Retinal pigment epithelial cell (primary cell): ENCODE measurements around the gene CALR.
"Not testable (repeated sequence)": the region's sequence is repeated elsewhere in the genome, so short reads cannot be mapped to it uniquely, and the experiment has no call there.

ENCODE experiments used
- DNase-seq: peaks from one replicate; pipeline ENCODE4 v3.0.0-alpha.2; 2010; ENCODE audit warnings: low read depth
- H3K4me3 ChIP-seq: 2 replicates; pipeline ENCODE4 v1.5.1; 2011; ENCODE audit warnings: mild to moderate bottlenecking, low read length, control low read depth, moderate library complexity
- TF ChIP-seq, protein P1 (sequence below): conservative IDR thresholded peaks from 2 replicates; pipeline ENCODE4 v1.5.1; 2011; ENCODE audit warnings: low read depth, low read length, control low read depth, inconsistent platforms

CALR gene

GRCh38 chr19:12955996-12956395 lies 17.6 kb downstream of the CALR start:
- TF ChIP-seq, protein P1, sequence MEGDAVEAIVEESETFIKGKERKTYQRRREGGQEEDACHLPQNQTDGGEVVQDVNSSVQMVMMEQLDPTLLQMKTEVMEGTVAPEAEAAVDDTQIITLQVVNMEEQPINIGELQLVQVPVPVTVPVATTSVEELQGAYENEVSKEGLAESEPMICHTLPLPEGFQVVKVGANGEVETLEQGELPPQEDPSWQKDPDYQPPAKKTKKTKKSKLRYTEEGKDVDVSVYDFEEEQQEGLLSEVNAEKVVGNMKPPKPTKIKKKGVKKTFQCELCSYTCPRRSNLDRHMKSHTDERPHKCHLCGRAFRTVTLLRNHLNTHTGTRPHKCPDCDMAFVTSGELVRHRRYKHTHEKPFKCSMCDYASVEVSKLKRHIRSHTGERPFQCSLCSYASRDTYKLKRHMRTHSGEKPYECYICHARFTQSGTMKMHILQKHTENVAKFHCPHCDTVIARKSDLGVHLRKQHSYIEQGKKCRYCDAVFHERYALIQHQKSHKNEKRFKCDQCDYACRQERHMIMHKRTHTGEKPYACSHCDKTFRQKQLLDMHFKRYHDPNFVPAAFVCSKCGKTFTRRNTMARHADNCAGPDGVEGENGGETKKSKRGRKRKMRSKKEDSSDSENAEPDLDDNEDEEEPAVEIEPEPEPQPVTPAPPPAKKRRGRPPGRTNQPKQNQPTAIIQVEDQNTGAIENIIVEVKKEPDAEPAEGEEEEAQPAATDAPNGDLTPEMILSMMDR = no peak
- H3K4me3 ChIP-seq = peak overlapping the region; percentile 90
- no peak for DNase-seq

- TF ChIP-seq, protein P1 = no peak
- H3K4me3 ChIP-seq = peak within 1 kb of the TSS; percentile 90
- no peak for DNase-seq
Observed at GRCh38 chr19:12956446-12957388, 18.3 kb downstream of the CALR start, which contains the start of gene GADD45GIP1. Gene GADD45GIP1 (minus strand): TSS chr19:12957223. CDS start chr19:12957212, 11 bp downstream.

- peak overlapping the region; percentile 90 for H3K4me3 ChIP-seq
- DNase-seq = not testable (repeated sequence)
Observed at GRCh38 chr19:12957389-12957952, 19.1 kb downstream of the CALR start.

DNA sequence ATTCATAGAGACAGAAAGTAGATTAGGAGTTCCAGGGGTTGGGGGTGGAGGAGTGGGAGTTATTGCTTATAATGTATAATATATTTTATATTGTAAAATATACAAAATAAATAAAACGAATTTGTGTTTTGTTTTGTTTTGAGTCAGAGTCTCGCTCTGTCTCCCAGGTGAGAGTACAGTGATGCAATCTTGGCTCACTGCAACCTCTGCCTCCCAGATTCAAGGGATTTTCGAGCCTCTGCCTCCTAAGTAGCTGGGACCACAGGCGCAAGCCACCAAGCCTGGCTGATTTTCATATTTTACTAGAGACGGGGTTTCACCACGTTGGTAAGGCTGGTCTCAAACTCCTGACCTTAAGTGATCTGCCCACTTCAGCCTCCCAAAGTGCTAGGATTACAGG lies 21.1 kb downstream of the CALR start:
- no peak overlapping the region for H3K4me3 ChIP-seq
- TF ChIP-seq, protein P1 = no peak
- DNase-seq = no peak

- TF ChIP-seq, protein P1 = peak; percentile 87
- peak overlapping the region; percentile 48 for H3K4me3 ChIP-seq
Observed at GRCh38 chr19:12965017-12965811, 26.8 kb downstream of the CALR start.

DNA sequence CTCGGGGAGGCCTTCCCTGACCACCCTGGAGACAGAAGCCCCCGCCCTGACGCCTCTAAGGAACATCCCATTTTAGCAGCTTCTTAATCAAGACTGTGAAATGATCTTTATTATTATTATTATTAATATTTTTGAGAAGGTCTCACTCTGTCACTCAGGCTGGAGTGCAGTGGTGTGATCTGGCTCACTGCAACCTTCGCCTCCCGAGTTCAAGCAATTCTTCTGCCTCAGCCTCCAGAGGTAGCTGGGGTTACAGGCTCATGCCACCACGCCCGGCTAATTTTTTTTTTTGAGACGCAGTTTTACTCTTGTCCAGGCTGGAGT lies 27.4 kb downstream of the CALR start:
- H3K4me3 ChIP-seq = no peak overlapping the region
- TF ChIP-seq, protein P1 = no peak
- no peak for DNase-seq

More at GRCh38 chr19:12965017-12965811, 26.8 kb downstream of the CALR start:
- DNase-seq = no peak

DNA sequence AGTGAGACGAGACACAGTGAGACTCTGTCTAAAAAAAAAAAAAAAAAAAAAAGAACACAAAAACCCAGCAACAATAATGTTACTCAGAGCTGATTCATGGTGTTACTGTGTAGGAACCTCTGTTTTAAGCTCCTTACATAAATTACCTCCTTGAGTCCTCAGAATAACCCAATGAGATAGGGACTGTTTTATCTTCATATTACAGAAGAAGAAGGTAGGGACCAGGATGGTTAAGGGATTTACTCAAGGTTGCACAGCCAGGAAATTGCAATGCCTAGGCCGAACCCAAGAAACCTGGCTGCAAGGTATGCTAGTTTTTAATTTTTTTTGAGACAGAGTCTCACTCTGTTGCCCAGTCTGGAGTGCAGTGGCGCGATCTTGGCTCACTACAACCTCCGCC lies 29.5 kb downstream of the CALR start:
- no peak overlapping the region for H3K4me3 ChIP-seq
- DNase-seq = no peak
- TF ChIP-seq, protein P1 = no peak
